ENCODE results near the gene CREB5. TPM values are rescaled to one million over a fixed set of nuclear protein-coding genes. Genes with fewer than 3 reads are reported as not detected.

Gene CREB5
- total RNA-seq, 4 donors from 2014 or later, result 7.8 to 29.9 (median 12.9) TPM

DNA sequence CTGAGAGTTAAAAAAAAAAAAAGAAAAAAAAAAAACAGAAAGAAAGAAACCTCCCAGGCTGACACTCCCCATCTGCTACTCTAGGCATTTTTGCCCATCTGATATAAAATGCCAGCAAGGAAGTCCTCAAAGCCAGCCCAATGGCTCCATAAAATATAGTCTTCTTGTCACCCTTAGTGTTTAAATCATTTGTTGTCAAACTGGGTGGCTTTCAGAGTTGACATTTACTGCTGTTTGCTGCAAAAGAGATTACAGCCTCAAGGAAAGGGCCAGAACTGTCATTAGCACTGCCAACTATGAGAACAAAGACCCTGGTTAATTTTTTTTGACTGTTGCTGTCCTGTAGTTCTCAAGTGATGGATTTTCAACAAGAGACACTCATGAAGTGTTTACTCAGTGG is 459.3 kb downstream of the CREB5 start:
- Histone ChIP-seq H3K4me1 (no peaks in the 10 kb centered on the region), H3K27me3 (no peaks in the 10 kb centered on the region), H3K4me3 (no peak overlapping the region), H3K36me3 (no peaks in the 10 kb centered on the region), H3K9me3 (no peaks in the 10 kb centered on the region), H3K27ac (no peak overlapping the region)
- TF ChIP-seq, protein P1, sequence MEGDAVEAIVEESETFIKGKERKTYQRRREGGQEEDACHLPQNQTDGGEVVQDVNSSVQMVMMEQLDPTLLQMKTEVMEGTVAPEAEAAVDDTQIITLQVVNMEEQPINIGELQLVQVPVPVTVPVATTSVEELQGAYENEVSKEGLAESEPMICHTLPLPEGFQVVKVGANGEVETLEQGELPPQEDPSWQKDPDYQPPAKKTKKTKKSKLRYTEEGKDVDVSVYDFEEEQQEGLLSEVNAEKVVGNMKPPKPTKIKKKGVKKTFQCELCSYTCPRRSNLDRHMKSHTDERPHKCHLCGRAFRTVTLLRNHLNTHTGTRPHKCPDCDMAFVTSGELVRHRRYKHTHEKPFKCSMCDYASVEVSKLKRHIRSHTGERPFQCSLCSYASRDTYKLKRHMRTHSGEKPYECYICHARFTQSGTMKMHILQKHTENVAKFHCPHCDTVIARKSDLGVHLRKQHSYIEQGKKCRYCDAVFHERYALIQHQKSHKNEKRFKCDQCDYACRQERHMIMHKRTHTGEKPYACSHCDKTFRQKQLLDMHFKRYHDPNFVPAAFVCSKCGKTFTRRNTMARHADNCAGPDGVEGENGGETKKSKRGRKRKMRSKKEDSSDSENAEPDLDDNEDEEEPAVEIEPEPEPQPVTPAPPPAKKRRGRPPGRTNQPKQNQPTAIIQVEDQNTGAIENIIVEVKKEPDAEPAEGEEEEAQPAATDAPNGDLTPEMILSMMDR (IDR thresholded peaks at IDR 0.05), result no peak
- no peak for TF ChIP-seq POLR2A (IDR thresholded peaks at IDR 0.05)
- no peak for TF ChIP-seq POLR2AphosphoS5 (IDR thresholded peaks at IDR 0.05)
- TF ChIP-seq EP300 (IDR thresholded peaks at IDR 0.05), result no peak
- ATAC-seq, result no peak

DNA sequence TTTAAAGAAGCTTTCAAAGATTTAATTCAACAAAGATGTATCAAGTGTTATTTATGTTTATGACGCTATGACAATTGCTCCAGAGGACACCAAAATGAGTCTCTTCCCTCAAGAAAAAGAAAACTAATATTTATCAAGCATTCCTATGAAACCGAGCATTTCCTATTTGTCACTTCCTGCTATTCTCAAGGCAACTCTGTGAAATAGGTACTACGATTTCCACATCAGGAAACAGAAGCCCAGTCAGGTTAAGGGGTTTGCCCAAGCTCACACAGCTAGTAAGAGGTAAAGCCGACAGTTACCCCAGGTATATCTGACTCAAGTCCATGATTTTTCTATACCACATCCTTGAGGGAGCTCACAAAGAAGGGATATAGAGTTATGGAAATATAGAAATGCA is 459.9 kb downstream of the CREB5 start:
- ATAC-seq, result no peak
- Histone ChIP-seq H3K9me3 (no peaks in the 10 kb centered on the region), H3K4me3 (no peak overlapping the region), H3K27ac (no peak overlapping the region), H3K27me3 (no peaks in the 10 kb centered on the region), H3K4me1 (no peaks in the 10 kb centered on the region), H3K36me3 (no peaks in the 10 kb centered on the region)
- TF ChIP-seq POLR2A (IDR thresholded peaks at IDR 0.05) (no peak), EP300 (IDR thresholded peaks at IDR 0.05) (no peak), POLR2AphosphoS5 (IDR thresholded peaks at IDR 0.05) (no peak)
- TF ChIP-seq, protein P1 (IDR thresholded peaks at IDR 0.05), result no peak
- 78 to 93% methylated on average over 2 to 4 of the region's 4 CpGs for WGBS, 2 donors (ENCODE audit: low coverage in 1 of 2)

DNA sequence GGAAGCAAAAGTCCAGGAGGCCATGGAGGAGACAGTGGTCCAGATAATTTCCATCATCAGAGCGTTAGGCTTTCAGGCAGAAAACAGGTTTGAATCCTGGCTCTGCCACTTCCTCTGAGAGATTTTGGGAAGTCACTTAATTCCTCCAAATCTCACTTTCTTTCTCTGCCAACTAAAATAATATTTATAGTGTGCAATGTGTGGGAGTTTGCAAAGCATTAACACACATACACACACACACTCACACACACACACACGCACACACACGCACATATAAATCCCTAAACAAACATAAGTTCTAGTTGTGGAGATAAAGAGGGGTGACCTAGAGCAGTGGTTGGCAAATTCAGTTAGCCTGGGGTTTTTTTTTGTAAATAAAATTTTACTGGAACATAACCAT is 461.0 kb downstream of the CREB5 start:
- Histone ChIP-seq H3K9me3 (no peaks in the 10 kb centered on the region), H3K36me3 (no peaks in the 10 kb centered on the region), H3K27me3 (no peaks in the 10 kb centered on the region), H3K4me1 (no peaks in the 10 kb centered on the region), H3K27ac (no peak overlapping the region), H3K4me3 (no peak overlapping the region)
- TF ChIP-seq EP300 (IDR thresholded peaks at IDR 0.05) (no peak), POLR2A (IDR thresholded peaks at IDR 0.05) (no peak), POLR2AphosphoS5 (IDR thresholded peaks at IDR 0.05) (no peak)
- TF ChIP-seq, protein P1 (IDR thresholded peaks at IDR 0.05), result no peak
- WGBS, 2 donors (ENCODE audit: low coverage in 1 of 2), result 68 to 71% methylated on average over 1 to 3 of the region's 3 CpGs
- ATAC-seq, result no peak

DNA sequence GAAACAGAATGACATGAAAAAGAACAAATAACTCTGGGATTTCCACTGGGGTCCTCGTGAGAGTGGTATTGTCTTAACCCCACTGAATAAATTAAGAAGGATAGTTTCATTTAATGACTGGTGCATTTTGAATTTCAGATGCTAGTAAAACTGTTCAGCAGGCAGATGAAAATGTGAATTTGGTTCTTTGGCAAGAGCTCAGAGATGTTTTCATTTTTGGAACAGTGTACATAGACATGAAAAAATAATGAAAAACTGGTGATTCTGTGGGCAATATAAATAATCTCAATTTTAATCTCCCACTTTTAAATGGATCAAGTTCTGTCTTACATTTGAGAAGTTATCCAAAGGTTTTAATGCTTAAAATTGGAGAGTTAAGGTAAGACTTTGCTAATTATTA is 461.7 kb downstream of the CREB5 start:
- Histone ChIP-seq H3K27me3 (no peaks in the 10 kb centered on the region), H3K4me1 (no peaks in the 10 kb centered on the region), H3K4me3 (no peak overlapping the region), H3K36me3 (no peaks in the 10 kb centered on the region), H3K9me3 (no peaks in the 10 kb centered on the region), H3K27ac (no peak overlapping the region)
- WGBS, 2 donors (ENCODE audit: low coverage in 1 of 2), result 56 to 82% methylated on average over 1 of the region's 1 CpG
- no peak for ATAC-seq
- TF ChIP-seq POLR2AphosphoS5 (IDR thresholded peaks at IDR 0.05) (no peak), EP300 (IDR thresholded peaks at IDR 0.05) (no peak)
- TF ChIP-seq, protein P1 (IDR thresholded peaks at IDR 0.05), result no peak

Other genes with a start within 250 kb of the CREB5 start
- gene JAZF1, start 231.7 kb upstream of the CREB5 start, total RNA-seq, result 10 to 100 TPM; 27.8 to 36.5 (median 30.5) TPM